DOHH2 (cell line): ENCODE results near the gene CXCR5.

ENCODE experiments used
- H3F3A ChIP-seq: fragments of 200-600 bp; sonication (generic), shearing (Covaris generic); 2 replicates; pipeline ENCODE4 v1.6.0; 2016; ENCODE audit warnings: antibody characterized with exemption, mild to moderate bottlenecking; ENCODE audit not compliant: control insufficient read depth, insufficient read depth
- H3K27ac ChIP-seq: fragments of 200-600 bp; sonication (generic); 2 replicates; pipeline ENCODE4 v1.5.1; 2014; ENCODE audit warnings: low read depth, mild to moderate bottlenecking, low read length, moderate library complexity
- H3K27me3 ChIP-seq: fragments of 200-600 bp; sonication (generic); 2 replicates; pipeline ENCODE4 v1.6.1; 2014; ENCODE audit warnings: mild to moderate bottlenecking, low read length, mixed read lengths; ENCODE audit not compliant: control insufficient read depth
- H3K36me3 ChIP-seq: fragments of 200-600 bp; sonication (generic); 2 replicates; pipeline ENCODE4 v1.6.1; 2014; ENCODE audit warnings: mild to moderate bottlenecking, low read length, moderate library complexity, mixed read lengths; ENCODE audit not compliant: control insufficient read depth
- H3K4me1 ChIP-seq: fragments of 200-600 bp; sonication (generic); 2 replicates; pipeline ENCODE4 v1.6.1; 2014; ENCODE audit warnings: mild to moderate bottlenecking, low read length, mixed read lengths; ENCODE audit not compliant: control insufficient read depth
- H3K4me2 ChIP-seq: fragments of 200-600 bp; sonication (generic); 2 replicates; pipeline ENCODE4 v1.6.0; 2014; ENCODE audit warnings: mild to moderate bottlenecking, low read length, moderate library complexity
- H3K4me3 ChIP-seq: fragments of 200-600 bp; sonication (generic); 2 replicates; pipeline ENCODE4 v1.5.1; 2014; ENCODE audit warnings: mild to moderate bottlenecking, low read length, mixed read lengths
- H3K79me2 ChIP-seq: fragments of 200-600 bp; sonication (generic); 2 replicates; pipeline ENCODE4 v1.6.1; 2014; ENCODE audit warnings: mild to moderate bottlenecking, low read length, mixed read lengths; ENCODE audit not compliant: control insufficient read depth
- H3K9me2 ChIP-seq: fragments of 200-600 bp; sonication (generic); replicated peaks from 2 replicates; pipeline ENCODE4 v1.6.1; 2014; ENCODE audit warnings: mild to moderate bottlenecking, low read length, mixed read lengths; ENCODE audit not compliant: control insufficient read depth
- H3K9me3 ChIP-seq: fragments of 200-600 bp; sonication (generic); 2 replicates; pipeline ENCODE4 v1.6.1; 2014; ENCODE audit warnings: antibody characterized with exemption, low read length, mixed read lengths; ENCODE audit not compliant: control insufficient read depth, insufficient read depth
- H4K20me1 ChIP-seq: fragments of 200-600 bp; sonication (generic); 2 replicates; pipeline ENCODE4 v1.6.0; 2014; ENCODE audit warnings: low read depth, mild to moderate bottlenecking, antibody characterized with exemption, low read length, moderate library complexity; ENCODE audit not compliant: control insufficient read depth, insufficient read depth
- CTCF ChIP-seq: fragments of 200-600 bp; sonication (generic); IDR thresholded peaks from one replicate; pipeline ENCODE4 v1.5.1; 2014; ENCODE audit warnings: antibody characterized with exemption, mild to moderate bottlenecking, low read depth, low read length; ENCODE audit not compliant: poor library complexity, severe bottlenecking
- EZH2phosphoT487 ChIP-seq: fragments of 200-600 bp; sonication (generic); IDR thresholded peaks from 2 replicates; pipeline ENCODE4 v1.6.1; 2017; ENCODE audit warnings: borderline replicate concordance, mild to moderate bottlenecking, antibody characterized with exemption, low read length, moderate library complexity, mixed read lengths

The CXCR5 gene

GRCh38 chr11:118928870-118929500, 45.3 kb downstream of the CXCR5 start:
- Histone ChIP-seq H3K79me2 (peaks cover 13% of the 10 kb centered on the region), H3K27me3 (no peaks in the 10 kb centered on the region), H3K9me2 (no peaks in the 10 kb centered on the region), H3F3A (peaks cover 24% of the 10 kb centered on the region), H3K4me3 (peak overlapping the region; percentile 88), H3K36me3 (no peaks in the 10 kb centered on the region), H3K4me1 (peaks cover 65% of the 10 kb centered on the region), H3K9me3 (no peaks in the 10 kb centered on the region), H3K27ac (peak overlapping the region; percentile 90), H4K20me1 (no peaks in the 10 kb centered on the region), H3K4me2 (peak overlapping the region; percentile 89)
- no peak for TF ChIP-seq CTCF

- Histone ChIP-seq H3K4me1 (peaks cover 65% of the 10 kb centered on the region), H3K27ac (peak overlapping the region; percentile 90), H3K79me2 (peaks cover 7% of the 10 kb centered on the region), H3K36me3 (no peaks in the 10 kb centered on the region), H3K27me3 (no peaks in the 10 kb centered on the region), H3F3A (peaks cover 24% of the 10 kb centered on the region), H3K9me3 (no peaks in the 10 kb centered on the region), H3K4me2 (peak overlapping the region; percentile 89), H4K20me1 (no peaks in the 10 kb centered on the region), H3K4me3 (peak overlapping the region; percentile 88), H3K9me2 (no peaks in the 10 kb centered on the region)
- TF ChIP-seq EZH2phosphoT487 (no peak), CTCF (no peak)
Measured at GRCh38 chr11:118929501-118930093, 45.9 kb downstream of the CXCR5 start.

GRCh38 chr11:118930094-118930712, 46.5 kb downstream of the CXCR5 start:
- TF ChIP-seq EZH2phosphoT487: no peak
- peak; percentile 96 for TF ChIP-seq CTCF
- no peaks in the 10 kb centered on the region for H3K36me3 ChIP-seq
- H4K20me1 ChIP-seq: no peaks in the 10 kb centered on the region
- H3K79me2 ChIP-seq: peaks cover under 1% of the 10 kb centered on the region
- H3K9me2 ChIP-seq: no peaks in the 10 kb centered on the region
- peaks cover 26% of the 10 kb centered on the region for H3F3A ChIP-seq
- peak overlapping the region; percentile 88 for H3K4me3 ChIP-seq
- H3K9me3 ChIP-seq: no peaks in the 10 kb centered on the region
- no peaks in the 10 kb centered on the region for H3K27me3 ChIP-seq
- peak overlapping the region; percentile 90 for H3K27ac ChIP-seq
- H3K4me1 ChIP-seq: peaks cover 69% of the 10 kb centered on the region
- peak overlapping the region; percentile 89 for H3K4me2 ChIP-seq
